Measurements from ENCODE around the gene EXOC4.

Gene EXOC4

GRCh38 chr7:133941496-133941895 lies 688.6 kb downstream of the EXOC4 start:
- DNase-seq (ENCODE audit: low spot score): peak; percentile 67

DNA sequence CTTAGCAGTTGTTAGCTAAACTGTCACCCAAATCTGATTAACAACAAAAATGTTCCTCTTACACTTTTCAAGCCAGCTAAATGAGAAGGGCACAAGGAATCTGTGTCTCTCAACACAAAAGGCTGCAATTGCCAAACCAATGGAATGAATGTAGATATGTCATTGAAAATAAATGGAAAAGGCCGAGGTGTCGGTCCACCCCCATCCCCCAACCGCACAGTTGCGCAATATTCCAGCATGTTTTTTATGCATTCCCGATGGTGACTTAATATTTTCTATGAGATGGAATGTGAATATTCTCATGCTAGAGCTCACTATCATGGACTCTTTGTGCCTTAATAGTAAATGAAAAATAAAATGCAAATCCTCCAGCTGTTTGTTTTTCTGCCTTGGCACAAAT lies 692.6 kb downstream of the EXOC4 start:
- peak; percentile 14 for DNase-seq (ENCODE audit: low spot score)

- DNase-seq (ENCODE audit: low spot score): no peak
Measured at GRCh38 chr7:133947458-133948254, 694.8 kb downstream of the EXOC4 start.

GRCh38 chr7:133948588-133948987 lies 695.7 kb downstream of the EXOC4 start:
- no peak for DNase-seq (ENCODE audit: low spot score)

GRCh38 chr7:133950855-133951254 lies 698.0 kb downstream of the EXOC4 start:
- no peak for DNase-seq (ENCODE audit: low spot score)

DNA sequence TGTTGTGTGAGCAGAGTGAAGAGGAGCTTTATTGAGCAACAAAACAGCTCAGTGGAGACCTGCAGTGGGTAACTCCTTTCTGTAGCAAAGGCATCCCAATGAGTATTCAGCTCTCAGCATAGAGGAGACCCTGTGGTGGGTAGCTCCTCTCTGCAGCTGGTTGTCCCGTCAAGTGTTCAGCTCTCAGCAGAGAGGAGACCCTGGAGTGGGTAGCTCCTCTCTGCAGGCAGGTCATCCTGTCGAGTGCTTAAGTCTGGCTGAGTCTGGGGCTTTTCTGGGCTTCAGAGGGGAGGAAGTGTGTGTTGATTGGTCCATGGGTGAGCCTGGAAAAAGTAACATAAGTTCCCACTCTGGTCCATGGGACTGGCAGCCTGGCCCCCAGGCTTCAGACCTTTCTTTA lies 702.3 kb downstream of the EXOC4 start:
- DNase-seq (ENCODE audit: low spot score): no peak

- no peak for DNase-seq (ENCODE audit: low spot score)
Measured at GRCh38 chr7:133957845-133958244, 705.0 kb downstream of the EXOC4 start.

- DNase-seq (ENCODE audit: low spot score): no peak
Measured at GRCh38 chr7:133958822-133959221, 705.9 kb downstream of the EXOC4 start.

DNA sequence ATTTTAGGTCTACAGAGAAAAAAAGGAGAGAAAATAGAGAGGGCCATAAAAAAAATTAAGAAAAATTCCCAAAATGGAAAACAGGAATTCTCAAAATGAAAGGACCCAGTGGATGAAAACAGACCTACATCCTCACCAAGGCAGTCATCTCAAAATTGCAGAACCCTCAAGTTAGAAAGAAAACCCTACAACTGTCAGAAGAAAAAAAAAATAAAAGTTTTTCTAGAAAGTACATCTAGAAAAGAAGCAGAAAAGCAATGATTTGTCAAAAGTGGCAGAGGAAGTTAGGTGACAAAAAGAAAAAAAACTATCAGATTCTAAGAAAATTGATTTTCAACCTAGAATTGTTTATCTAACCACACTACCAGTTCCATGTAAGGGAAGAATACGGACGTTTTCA lies 706.6 kb downstream of the EXOC4 start:
- no peak for DNase-seq (ENCODE audit: low spot score)

DNA sequence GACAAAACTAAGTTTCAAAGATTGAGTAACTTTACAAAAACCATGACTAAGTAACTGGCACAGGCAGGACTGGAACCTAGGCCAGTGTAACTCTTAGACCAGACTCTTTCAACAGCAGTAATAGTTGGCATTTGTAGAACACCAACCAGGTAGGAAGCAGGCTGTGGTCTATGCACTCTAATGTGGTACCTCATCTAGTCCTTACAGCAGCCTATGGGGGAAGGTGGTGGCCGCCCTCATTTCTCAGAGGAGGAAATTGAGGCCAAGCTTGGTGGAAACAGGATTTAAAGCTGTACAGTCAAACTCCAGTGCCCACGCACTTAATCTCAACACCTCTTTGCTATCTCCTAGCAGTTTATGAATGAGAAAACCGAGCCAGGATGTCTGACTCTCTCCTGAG lies 708.8 kb downstream of the EXOC4 start:
- DNase-seq (ENCODE audit: low spot score): no peak

- no peak for DNase-seq (ENCODE audit: low spot score)
Measured at GRCh38 chr7:133962646-133963045, 709.8 kb downstream of the EXOC4 start.

- no peak for DNase-seq (ENCODE audit: low spot score)
Measured at GRCh38 chr7:133963629-133964028, 710.8 kb downstream of the EXOC4 start.

DNA sequence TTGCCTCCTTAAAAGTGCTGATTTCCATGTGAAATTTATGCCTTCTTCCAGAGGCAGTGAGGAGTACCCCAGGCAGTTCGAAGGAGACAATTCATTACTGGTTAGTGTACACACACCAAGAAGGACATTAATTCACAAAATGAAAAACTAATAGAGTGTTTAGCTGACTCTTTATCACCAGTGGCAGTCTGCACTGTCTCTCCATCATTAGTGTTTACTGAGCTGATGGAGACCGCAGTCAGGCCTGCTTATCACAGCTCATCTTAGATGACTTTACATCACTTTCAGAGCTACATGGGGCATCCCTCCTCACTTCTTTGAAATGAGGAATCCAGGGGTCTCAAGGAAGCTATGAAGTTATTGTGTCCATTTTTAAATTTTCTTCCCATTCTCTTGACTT lies 718.7 kb downstream of the EXOC4 start:
- DNase-seq (ENCODE audit: low spot score): no peak

GRCh38 chr7:133973710-133974109 lies 720.8 kb downstream of the EXOC4 start:
- DNase-seq (ENCODE audit: low spot score): no peak

- DNase-seq (ENCODE audit: low spot score): no peak
Measured at GRCh38 chr7:133975130-133975529, 722.3 kb downstream of the EXOC4 start.

DNA sequence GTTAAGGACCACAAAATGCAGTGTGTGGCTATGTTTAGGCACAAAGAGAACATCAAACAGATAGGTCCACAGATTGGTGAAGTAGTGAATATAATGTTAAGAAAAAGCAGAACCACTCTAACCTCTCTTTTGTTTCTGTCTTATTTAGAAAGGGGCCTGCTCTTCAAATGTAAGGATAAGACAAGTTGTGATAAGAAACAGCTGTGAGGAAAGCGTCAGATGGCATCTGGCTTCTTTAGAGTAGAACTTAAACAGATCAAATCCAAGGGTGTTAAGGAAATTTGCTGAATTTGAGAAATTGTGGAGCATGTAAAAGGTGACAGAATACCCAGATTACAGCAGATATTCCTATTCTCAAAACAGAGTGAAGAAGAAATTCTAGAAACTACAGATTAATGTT lies 723.3 kb downstream of the EXOC4 start:
- DNase-seq (ENCODE audit: low spot score): no peak

DNA sequence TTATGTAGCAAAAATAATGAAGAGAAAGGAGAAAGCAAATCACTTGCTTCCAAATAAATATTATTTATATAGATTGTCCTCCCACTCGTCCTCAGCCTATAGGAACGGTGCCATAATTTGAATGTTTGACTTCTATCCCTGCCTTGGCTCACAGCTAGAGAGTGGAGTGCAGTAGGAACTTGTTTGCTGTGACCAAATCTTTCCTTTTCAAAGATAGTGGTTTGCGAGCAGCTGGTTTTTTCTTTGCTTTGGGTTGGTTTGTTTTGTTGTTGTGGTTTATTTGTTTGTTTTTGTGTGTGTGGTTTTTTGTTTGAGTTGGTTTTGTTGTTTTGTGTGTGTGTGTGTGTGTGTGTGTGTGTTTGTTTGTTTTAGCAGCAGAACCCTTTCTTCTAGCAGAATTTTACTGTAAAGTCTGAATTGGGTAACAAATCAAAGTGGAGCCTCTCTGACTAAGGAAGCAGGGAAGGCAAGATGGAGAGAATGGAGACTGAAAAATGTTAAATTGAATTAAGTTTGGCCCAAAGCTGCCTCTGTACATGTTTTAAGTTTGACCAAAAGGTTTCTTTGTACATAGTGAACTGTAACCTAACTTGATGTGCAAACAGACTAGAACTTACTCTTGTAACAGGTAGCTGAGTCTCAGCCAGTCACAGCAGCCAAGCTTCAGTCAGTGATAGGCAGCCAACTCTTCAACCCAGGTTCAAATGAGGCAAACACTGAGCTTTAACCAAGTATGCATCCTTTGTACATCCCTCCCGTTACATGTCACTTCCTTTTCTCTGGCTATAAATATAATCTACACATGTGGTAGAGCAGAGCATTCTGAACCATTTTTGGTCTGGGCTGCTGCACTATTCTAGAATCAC lies 724.8 kb downstream of the EXOC4 start:
- DNase-seq (ENCODE audit: low spot score): no peak

DNA sequence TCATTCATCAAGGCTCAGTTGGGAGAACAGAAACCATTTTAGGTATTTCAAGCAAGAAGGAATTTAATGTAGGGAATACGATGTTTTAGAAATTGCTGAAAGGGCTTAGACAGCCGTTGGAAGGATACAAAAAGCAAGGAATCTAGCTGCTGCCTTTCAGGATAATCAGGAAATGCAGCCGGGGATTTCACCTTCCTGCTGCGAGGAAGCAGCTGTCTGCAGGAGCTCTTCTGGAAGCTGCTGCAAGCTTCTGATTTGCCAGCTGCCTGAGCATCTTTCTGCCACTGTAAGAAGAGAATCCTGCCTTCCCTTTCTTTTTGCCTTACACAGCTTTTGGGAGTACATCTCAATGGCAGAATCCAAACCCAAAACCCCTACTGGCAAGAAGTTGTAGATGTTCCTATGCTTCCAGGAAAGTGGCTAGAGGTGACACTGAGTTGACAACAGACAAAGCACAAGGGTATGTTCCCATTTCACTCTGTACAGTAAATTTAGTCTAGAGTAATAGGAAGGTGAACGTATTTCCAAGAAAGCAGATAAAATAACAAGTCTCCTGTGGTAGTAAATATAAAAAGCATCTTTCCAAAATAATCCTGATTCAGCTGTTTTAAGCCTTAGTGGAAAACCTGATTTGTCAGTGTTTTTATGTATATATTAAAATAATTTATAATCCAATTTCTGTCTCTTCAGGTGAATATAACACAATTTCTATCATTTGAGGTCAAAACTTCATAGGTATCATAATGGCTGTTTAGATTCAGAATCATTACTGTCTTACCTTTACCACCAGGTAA lies 725.8 kb downstream of the EXOC4 start:
- DNase-seq (ENCODE audit: low spot score): no peak

DNA sequence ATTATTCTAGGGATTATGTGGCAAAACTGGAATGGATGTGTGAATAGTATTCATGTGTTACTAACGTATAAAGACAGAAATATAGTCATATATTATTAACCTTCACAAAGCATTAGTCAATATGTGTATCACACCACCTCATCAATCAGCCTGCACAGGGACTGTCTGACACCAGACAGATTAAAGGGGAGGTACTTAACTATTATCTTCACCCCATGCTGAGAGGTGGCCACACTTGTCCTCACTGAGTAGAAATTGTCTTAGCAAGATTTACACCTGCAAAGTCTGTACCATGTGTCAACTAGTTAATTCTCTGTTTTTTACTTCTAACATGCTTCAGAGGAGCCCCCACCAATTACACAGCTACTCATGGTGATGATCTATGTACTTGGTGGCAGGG lies 727.9 kb downstream of the EXOC4 start:
- DNase-seq (ENCODE audit: low spot score): no peak

DNA sequence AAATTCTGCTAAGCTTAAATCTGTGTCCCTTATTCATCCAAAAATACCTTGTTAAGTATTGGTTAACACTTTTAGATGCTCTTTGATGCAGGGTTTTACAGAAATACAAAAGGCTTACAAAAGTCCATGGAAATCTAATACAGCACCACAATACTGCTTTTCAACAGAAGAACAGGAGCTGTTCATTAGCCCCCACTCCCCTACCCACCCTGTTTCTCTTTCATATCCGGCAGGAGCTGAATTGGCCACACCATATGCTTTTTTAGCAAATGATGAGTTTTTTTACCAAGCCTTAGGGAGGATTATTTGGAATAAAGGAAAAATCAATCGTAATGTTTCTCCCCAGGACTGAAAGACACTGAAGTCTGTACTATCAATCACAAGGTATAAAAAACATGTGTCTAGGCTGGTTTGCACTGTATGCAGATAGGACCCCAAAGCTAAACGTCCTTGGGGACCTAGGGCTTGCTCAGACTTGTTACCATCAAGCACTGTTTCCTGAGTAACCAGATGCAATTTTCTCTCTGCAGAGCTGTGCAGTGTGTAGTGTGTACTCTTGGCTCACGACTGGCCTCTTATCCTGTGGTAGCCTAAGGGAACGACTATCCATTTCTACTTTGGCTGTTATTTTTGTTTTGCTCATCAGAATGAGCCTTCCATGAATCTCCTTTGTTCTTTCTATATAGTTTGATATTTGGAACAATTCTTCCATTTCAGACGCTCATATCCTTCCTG lies 731.0 kb downstream of the EXOC4 start:
- DNase-seq (ENCODE audit: low spot score): no peak

DNA sequence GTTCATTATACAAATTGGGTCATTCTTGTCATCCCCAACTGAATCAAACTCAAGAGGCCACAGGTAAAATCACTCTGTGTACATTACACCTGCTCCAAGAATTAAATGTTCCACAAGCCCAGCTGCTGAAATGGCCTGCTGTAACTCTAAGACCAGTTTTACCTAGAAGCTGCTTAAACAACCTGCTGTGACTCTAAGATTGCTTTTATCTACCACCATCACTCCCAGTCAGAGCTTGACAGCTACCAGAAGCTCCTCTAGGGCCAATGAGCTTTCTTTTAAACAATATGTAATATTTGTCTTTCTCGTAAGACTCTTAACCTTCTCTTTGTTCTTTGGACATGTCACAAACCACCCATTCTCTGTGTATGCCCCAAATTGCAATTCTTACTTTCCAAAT lies 732.4 kb downstream of the EXOC4 start:
- no peak for DNase-seq (ENCODE audit: low spot score)

DNA sequence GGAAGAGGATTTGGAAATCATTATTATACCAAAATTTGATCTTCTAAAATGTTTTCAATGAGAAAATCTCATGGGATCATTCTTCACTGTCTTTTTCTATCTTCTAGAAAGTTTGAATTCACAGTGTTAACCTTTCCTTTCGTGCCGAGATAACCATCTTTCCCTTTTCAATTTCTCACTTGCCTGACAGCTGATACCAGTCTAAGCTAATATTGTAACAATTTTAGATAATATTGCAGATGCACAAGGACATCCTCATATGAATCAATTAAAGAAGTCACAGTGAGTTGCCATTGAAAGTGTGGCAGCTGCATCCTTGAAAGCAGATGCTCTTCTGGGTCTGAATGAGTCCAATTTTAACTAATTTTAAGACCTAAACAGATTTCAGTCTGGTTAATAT lies 734.7 kb downstream of the EXOC4 start:
- DNase-seq (ENCODE audit: low spot score): no peak
